HG02610 (cell line): Measurements from ENCODE around the gene DVL3.
"Not testable (repeated sequence)": the region's sequence is repeated elsewhere in the genome, so short reads cannot be mapped to it uniquely, and the experiment has no call there.

Source experiments
- ATAC-seq: cut with Tn5 transposase; IDR thresholded peaks from one replicate; pipeline ENCODE4 v1.9.1; 2021; ENCODE audit warnings: mild to moderate bottlenecking, moderate library complexity; ENCODE audit not compliant: unreplicated experiment

DVL3 gene

GRCh38 chr3:184154885-184155643 lies at the start of gene DVL3:
DVL3 (plus strand) TSS chr3:184155377; CDS start chr3:184155636, 259 bp downstream.
- peak; percentile 75 for ATAC-seq

- ATAC-seq: no peak
Measured at GRCh38 chr3:184110316-184110725, 44.9 kb upstream of the DVL3 start.

- no peak for ATAC-seq
Measured at GRCh38 chr3:184116017-184116416, 39.2 kb upstream of the DVL3 start.

- ATAC-seq: no peak
Measured at GRCh38 chr3:184117636-184118035, 37.5 kb upstream of the DVL3 start.

DNA sequence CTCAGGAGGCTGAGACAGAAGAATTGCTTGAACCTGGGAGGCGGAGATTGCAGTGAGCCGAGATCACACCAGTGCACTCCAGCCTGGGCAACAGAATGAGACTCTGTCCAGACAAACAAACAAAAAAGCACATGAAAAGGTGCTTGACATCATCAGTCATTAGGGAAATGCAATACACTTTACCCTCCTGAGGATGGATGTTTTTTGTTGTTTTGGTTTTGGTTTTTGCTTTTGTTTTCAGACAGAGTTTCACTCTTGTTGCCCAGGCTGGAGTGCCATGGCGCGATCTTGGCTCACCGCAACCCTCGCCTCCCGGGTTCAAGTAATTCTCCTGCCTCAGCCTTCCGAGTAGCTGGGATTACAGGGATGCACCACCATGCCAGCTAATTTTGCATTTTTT lies 34.1 kb upstream of the DVL3 start:
- ATAC-seq: not testable (repeated sequence)

DNA sequence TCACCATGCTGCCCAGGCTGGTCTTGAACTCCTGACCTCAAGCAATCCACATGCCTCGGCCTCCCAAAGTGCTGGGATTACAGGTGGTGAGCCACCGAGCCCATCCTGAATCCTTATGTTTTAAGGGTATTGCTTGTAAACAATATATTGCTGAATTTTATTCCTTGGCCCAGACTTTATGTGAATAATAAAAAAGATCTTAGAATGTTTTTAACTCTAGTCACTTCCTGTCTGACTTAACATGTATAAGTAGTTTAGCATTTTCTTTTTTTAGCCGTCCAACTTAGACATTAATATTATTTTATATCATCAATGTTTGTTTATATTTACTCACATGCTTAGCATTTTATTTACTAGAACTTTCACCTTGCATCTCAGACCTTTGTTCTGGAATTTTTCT lies 29.2 kb upstream of the DVL3 start:
- ATAC-seq: no peak

DNA sequence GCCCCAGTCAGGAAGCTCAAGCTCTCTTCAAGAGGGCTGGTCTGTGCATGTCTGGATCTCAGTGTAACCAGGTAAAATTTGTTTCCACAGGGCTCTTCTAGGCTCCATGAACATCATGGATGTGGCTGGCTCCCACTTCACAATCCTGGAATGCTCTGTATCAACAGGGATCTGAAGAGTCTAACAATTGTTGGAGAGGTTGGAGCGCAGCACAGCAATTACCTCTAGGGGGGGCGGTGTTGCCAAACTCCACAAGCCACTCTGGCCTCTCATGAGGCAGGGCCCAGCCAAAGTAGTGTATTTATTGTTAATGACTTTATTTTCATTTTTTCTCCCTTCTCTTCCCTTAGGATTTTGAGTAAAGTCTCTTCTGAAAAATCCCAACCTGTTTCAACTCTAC lies 26.2 kb upstream of the DVL3 start:
- no peak for ATAC-seq

- ATAC-seq: no peak
Measured at GRCh38 chr3:184132945-184133344, 22.2 kb upstream of the DVL3 start.

DNA sequence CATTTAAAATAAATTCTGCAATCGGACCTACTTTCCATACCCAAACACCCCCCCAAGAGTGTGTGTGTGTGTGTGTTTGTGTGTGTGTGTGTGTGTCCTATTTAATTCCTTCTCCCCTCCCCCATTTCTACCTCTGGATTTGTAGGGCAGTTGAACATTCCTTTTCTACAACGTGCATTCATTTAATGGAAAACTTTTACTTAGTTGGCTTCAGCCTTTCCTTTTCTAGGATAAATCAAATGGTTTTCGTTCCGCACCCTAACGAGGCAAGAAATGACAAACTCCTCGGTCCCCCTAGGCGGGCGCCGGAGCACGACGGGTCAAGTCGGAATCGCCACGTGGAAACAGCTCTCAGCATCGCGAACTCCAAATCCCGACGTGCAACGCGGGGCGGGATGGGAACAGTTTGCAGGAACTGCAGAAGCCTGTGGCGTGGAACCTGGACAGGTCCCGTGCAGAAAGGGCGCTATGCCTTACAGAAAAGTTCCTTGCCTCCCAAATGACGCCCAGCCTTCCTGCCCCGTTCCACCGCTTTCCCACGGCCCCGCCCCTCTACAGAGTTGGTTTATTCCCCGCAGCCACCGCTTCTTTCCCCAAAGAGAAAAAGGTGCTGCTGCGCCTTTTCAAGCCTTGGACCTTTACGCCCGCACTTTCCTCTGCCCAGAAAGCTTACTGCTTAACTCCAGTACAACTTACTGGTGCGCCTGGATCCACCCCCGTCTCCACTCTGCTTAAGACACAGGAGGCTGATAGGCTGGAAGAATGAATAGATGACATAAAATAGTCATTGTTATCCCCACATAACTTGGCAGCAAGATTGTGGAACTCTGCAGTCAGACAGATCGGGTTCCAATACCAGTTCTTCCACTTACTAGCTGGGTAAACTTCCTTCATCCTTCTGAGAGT lies 21.1 kb upstream of the DVL3 start:
- peak; percentile 43 for ATAC-seq

GRCh38 chr3:184134746-184135148 lies 20.4 kb upstream of the DVL3 start:
- ATAC-seq: peak; percentile 11

DNA sequence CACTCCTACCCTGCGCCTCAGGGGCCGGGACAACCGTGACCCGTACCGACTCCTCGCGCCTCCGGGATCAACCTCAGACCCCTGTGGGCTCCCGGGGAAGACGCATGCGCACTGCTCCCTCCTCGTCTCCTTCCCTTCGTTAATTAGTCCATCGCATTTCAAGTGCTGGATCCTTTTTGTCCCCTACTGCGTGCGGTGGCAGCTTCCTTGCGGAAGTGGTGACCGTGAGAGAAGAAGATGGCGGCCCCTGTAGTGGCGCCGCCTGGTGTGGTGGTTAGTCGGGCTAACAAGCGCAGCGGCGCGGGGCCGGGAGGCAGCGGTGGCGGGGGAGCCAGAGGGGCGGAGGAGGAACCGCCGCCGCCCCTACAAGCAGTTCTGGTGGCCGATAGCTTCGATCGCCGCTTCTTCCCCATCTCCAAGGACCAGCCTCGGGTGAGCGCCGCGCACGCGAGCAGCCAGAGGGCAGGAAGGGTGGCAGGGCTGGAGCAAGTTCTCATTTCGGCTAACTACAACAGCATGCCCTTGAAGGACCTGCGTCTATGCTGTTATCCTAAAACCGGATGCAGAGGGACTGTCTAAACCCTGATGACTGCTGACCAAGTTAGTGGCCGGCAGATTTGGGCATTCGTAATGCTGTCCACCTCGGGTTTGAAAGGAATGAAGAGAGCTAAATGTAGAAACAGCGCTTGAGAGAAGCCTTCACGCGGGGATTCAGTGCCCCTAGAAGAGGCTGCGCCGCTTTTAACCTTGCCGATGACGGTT lies 19.8 kb upstream of the DVL3 start, which contains the start of gene EIF2B5:
TSS of gene EIF2B5 (plus strand) at position 210 of the 762 bp plus-strand sequence. CDS start at position 238, 28 bp downstream.
- peak; percentile 87 for ATAC-seq

- no peak for ATAC-seq
Measured at GRCh38 chr3:184135911-184136260, 19.3 kb upstream of the DVL3 start.

DNA sequence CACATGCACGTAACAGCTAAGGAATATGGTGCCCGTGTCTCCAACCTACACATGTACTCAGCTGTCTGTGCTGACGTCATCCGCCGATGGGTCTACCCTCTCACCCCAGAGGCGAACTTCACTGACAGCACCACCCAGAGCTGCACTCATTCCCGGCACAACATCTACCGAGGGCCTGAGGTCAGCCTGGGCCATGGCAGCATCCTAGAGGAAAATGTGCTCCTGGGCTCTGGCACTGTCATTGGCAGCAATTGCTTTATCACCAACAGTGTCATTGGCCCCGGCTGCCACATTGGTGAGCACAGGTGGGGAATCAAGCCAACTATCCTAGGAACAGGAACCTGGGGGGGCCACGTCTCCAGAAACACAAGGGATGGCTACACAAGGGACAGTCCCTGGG lies 14.7 kb upstream of the DVL3 start:
- no peak for ATAC-seq

GRCh38 chr3:184142199-184142598 lies 13.0 kb upstream of the DVL3 start:
- ATAC-seq: no peak

DNA sequence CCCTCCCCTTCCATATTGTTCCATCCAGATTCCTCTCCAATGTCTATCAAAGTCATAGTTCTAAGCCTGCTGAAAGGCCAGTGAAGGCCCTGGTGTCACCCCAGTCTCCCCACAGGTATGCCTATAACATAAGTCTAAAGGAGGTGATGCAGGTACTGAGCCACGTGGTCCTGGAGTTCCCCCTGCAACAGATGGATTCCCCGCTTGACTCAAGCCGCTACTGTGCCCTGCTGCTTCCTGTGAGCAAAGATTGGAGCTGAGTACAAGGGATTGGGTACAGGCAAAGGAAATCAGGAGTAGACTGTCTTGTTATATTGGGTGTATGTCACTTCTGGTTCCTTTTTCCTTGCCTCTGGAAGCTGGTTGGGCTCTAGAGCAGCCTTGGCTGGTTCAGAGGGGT lies 11.8 kb upstream of the DVL3 start:
- peak; percentile 44 for ATAC-seq

GRCh38 chr3:184144505-184144904 lies 10.7 kb upstream of the DVL3 start:
- ATAC-seq: no peak

DNA sequence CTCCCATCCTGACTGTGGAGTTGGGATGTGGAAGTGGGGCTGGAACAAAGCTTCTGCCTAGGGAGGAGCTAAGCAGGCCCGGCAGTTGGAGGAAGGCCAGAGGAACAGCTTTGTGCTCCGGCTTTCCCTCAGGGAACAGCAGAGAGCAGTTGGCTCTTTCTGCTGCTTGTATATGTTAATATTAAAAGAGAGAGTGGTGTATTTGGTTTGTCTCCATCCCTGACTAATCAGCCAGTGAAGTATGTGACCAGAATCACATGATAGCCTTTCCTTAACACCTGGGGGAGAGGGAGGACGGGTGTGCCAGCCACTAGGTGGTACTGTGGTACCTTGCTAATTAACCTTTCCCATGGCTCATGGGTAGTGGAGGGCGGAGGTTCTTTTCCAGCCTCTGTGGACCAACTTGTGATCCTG lies 10.1 kb upstream of the DVL3 start:
- ATAC-seq: no peak

DNA sequence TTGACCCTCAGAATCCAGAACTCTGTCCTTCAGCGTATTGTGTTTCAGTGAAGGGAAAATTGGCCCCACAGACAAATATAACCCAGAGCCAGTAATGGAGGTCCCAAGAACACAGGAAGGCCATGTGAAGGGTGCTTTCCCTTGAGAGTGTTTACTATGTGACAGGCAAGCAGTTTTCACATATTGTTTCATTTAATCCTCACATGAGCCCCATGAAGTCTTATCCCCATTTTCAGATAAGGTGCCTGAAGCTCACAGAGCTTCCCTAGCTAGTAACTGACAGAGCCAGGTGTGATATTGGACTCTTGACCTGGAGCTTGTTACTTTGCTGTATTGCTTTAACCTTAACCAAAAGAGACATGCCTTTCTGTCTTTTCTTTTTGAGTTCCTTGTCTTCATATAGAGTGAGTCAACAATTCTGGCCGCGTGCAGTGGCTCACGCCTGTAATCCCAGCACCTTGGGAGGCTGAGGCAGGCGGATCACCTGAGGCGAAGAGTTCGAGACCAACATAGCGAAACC lies 9.4 kb upstream of the DVL3 start:
- ATAC-seq: no peak

GRCh38 chr3:184148076-184148475 lies 7.1 kb upstream of the DVL3 start:
- ATAC-seq: no peak

DNA sequence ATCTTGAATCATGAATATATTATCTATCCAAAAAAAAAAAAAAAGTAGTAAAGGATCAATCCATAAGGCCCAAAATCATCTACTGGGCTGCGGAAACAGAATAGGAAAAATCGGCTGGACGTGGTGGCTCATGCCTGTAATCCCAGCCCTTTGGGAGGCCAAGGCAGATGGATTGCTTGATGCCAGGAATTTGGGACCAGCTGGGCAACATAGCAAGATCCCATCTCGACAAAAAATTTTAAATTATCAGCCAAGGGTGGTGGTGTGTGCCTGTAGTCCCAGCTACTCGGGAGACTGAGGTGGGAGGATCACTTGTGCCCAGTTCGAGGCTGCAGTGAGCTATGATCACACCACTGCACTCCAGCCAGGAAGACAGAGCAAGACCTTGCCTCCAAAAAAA lies 6.1 kb upstream of the DVL3 start:
- no peak for ATAC-seq

- not testable (repeated sequence) for ATAC-seq
Measured at GRCh38 chr3:184149770-184150169, 5.4 kb upstream of the DVL3 start.
